NCI-H128 (cell line): ENCODE results near the gene ZNF214.
"Not testable (repeated sequence)": the region's sequence is repeated elsewhere in the genome, so short reads cannot be mapped to it uniquely, and the experiment has no call there.

Experiments
- DNase-seq: peaks from one replicate; lab custom pipeline; 2025; ENCODE audit not compliant: unreplicated experiment; lab: John Stamatoyannopoulos, UW

ZNF214 gene

DNA sequence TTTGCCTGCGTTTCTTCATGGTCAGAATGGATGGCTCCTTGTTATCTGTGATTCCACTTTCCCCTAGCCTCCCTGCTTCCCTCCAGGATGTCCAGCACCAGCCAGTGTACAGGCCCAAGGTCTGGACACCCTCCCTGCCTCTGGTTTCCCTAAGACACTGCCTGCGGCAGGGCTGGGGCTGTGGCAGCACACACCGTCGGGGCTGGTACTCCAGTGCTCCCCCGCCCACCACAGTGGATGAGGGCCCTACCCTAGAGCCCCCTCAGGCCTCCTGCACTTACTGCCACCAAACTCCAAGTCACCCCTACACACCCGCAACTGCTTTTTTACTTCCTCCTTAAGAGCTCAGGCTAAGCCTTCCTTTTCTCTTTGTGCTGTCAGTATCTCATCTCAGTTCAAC is 28.9 kb downstream of the ZNF214 start:
- DNase-seq, result no peak

GRCh38 chr11:6988506-6988905 is 31.6 kb downstream of the ZNF214 start:
- DNase-seq, result no peak

GRCh38 chr11:6986487-6986886 is 33.7 kb downstream of the ZNF214 start:
- no peak for DNase-seq

- no peak for DNase-seq
Measured at GRCh38 chr11:6979365-6979764, 40.8 kb downstream of the ZNF214 start.

GRCh38 chr11:6969854-6970253 is 50.3 kb downstream of the ZNF214 start:
- DNase-seq, result not testable (repeated sequence)

DNA sequence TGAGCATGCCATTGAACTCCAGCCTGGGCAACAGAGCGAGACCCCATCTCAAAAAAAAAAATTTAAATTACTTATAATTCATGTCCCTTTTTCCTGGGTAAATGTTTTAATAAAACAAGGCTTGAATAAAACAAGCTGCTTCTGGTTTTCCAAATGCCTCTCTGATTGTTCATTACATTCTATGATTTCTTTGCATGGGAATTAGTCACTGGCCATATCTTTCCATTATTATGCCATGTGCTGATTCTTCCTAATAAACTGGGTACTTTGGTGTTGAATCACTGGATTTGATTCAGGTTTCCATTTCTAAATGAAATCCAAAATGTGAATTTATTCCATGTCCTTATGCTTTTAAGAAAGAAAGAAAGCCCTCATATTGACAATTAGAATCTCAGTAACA is 51.3 kb downstream of the ZNF214 start:
- no peak for DNase-seq

- no peak for DNase-seq
Measured at GRCh38 chr11:6962673-6963072, 57.5 kb downstream of the ZNF214 start.

- DNase-seq, result no peak
Measured at GRCh38 chr11:6962141-6962540, 58.0 kb downstream of the ZNF214 start.

GRCh38 chr11:6954248-6954647 is 65.9 kb downstream of the ZNF214 start:
- not testable (repeated sequence) for DNase-seq
